NCI-H2029 treated with DMSO at 0.1 percent for 48 hours (cell line): ENCODE measurements around the gene SFXN5.

Experiments
- DNase-seq: peaks from one replicate; lab custom pipeline; 2025; lab: John Stamatoyannopoulos, UW

SFXN5 gene

GRCh38 chr2:73020657-73021370 lies 50.7 kb downstream of the SFXN5 start:
- DNase-seq: no peak

- DNase-seq: no peak
These were observed 51.2 kb downstream of the SFXN5 start for GRCh38 chr2:73020306-73020656.

- DNase-seq: no peak
These were observed 53.2 kb downstream of the SFXN5 start for GRCh38 chr2:73018188-73018825.

- DNase-seq: no peak
These were observed 57.6 kb downstream of the SFXN5 start for GRCh38 chr2:73013936-73014335.

GRCh38 chr2:73009177-73009839 lies 62.2 kb downstream of the SFXN5 start:
- DNase-seq: no peak

GRCh38 chr2:73008766-73009135 lies 62.8 kb downstream of the SFXN5 start:
- DNase-seq: no peak

- DNase-seq: no peak
These were observed 63.3 kb downstream of the SFXN5 start for GRCh38 chr2:73007991-73008765.

- DNase-seq: no peak
These were observed 64.4 kb downstream of the SFXN5 start for GRCh38 chr2:73006969-73007710.

- DNase-seq: no peak
These were observed 66.5 kb downstream of the SFXN5 start for GRCh38 chr2:73004889-73005596.

- no peak for DNase-seq
These were observed 67.0 kb downstream of the SFXN5 start for GRCh38 chr2:73004466-73004865.

GRCh38 chr2:73003027-73003426 lies 68.5 kb downstream of the SFXN5 start:
- DNase-seq: no peak

- DNase-seq: no peak
These were observed 70.5 kb downstream of the SFXN5 start for GRCh38 chr2:73000808-73001570.

- DNase-seq: no peak
These were observed 71.5 kb downstream of the SFXN5 start for GRCh38 chr2:72999729-73000725.

- no peak for DNase-seq
These were observed 72.8 kb downstream of the SFXN5 start for GRCh38 chr2:72998724-72999123.

- no peak for DNase-seq
These were observed 73.3 kb downstream of the SFXN5 start for GRCh38 chr2:72998234-72998651.

- no peak for DNase-seq
These were observed 75.4 kb downstream of the SFXN5 start for GRCh38 chr2:72996117-72996502.

GRCh38 chr2:72995430-72996116 lies 75.9 kb downstream of the SFXN5 start:
- no peak for DNase-seq

- DNase-seq: no peak
These were observed 76.5 kb downstream of the SFXN5 start for GRCh38 chr2:72994991-72995380.
